ENCODE measurements around the gene ANXA2.

DNA sequence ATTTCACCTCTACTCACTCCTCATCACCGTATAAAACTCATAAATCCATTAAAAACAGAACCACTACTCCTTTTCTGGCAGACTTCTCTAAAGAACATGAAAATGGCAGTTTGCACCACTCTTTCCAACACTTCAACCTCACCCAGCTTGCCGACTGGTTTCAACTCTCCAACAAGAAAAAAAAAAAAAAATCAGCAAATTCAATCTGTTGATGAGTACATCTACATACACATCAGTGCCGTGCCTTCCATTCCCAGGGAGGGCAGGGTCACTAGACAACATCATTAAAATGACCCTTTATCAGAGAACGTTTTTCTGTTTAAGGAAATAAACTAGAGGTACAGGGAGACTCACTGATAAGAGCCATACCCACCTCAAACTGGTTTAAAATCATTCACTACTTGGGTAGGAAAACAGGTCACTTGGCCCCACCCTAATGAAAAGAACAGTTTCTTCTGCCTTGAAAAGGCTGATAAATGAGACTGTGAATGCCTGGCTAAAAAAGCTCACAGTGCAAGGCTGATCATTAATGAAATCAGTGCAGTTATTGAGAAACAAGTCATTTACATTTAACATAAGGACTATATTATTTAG, 6.0 kb downstream of the ANXA2 start:
- no peak for TF ChIP-seq CTCF (IDR thresholded peaks at IDR 0.05)
- TF ChIP-seq POLR2A (IDR thresholded peaks at IDR 0.05): no peak
